ENCODE measurements around the gene THSD7A.

THSD7A gene

DNA sequence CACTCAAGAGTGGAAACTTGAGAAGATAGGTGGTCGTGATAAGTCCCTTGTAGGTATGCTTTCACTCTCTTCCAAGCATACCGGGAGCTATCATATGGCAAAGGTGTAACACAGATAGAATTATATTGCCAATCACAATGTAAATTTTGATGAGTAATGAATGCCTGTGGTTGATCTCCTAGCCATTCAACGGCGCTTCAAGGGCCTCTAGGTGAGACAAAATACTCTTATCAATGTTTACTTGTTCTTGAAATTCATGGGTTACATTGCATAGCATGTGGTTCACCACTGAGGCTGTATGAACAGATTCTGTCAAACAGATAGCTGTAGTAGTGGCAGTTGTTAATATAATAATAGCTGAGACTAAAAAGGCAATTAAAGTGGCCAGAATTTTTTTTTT lies 82.4 kb downstream of the THSD7A start:
- DNase-seq, result no peak

GRCh38 chr7:11748884-11749283 lies 83.1 kb downstream of the THSD7A start:
- DNase-seq, result no peak

- DNase-seq, result no peak
Measured at GRCh38 chr7:11747715-11748485, 84.1 kb downstream of the THSD7A start.

GRCh38 chr7:11746591-11746990 lies 85.4 kb downstream of the THSD7A start:
- no peak for DNase-seq

DNA sequence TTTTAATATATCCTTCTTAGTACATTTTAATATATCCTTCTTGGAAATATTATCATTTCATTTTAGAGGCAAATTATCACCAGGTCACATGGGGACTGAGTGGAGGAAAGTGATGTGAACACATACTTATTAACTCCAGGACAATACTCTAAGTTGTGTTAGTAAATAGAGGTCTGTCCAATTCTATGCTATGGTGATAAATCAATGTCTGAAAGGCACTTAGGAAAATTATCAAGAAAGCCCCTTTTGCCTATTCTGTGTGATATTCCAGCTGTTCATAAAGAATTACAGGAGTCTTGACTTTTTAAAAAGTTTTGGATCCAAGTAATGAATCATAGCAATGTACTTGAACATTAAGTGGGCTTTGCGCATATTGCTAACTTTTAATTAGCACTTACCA lies 88.5 kb downstream of the THSD7A start:
- no peak for DNase-seq

- DNase-seq, result no peak
Measured at GRCh38 chr7:11743016-11743415, 89.0 kb downstream of the THSD7A start.

DNA sequence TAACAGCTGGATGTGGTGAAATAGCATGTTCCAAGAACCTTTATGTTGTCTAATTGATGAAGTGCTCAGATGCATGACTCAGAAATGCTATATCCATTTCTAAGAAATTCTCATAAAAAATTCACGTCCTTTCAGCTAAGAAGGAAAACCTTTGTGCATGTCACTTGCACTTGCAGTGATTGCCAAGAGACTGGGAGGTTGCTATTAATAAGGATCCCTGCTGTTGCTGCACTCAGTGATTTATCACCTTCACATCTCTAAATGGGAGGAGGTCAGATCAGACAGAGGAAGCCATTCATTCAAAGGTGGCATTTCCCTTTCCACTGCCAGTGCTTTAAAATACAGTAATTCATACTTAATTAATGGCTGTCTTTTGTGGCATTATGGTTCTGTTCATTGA lies 89.5 kb downstream of the THSD7A start:
- no peak for DNase-seq

DNA sequence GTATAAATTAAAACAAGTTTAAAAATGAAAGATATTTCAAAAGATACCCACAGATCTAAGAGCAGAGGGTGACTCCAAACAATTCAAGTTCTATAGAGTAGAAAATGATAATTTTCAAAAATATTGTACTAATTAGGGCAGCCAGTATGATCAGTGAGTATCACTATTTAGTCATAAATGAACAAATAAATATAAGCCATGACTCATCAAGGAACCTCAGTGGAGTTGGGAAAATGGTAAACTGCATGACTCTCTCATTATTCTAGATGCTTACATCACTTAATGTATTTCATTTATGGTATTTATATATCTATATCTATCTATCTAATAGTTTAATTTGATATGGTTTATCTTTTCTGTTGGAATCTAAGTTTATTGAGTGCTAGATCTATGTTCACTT lies 94.3 kb downstream of the THSD7A start:
- no peak for DNase-seq

- no peak for DNase-seq
Measured at GRCh38 chr7:11732207-11732606, 99.8 kb downstream of the THSD7A start.

DNA sequence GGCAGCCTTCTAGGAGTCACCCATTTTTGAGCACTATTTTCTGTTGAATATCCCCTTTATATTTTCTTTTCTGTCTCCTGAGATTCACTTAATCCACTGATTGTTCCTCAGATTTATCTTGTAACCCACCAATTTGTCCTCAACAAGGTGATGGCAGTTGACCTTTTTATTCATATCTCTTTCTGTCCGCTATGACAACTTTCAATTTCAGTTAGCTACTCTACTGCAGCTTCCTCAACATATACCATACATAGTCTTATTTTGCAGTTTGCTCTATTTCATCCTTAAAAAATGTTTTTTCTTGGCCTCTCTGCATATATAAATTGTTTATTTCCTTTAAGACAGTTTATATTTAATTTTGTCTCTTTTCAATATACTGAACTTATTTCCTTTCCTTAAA lies 101.3 kb downstream of the THSD7A start:
- no peak for DNase-seq

GRCh38 chr7:11727864-11728263 lies 104.1 kb downstream of the THSD7A start:
- DNase-seq, result no peak

- no peak for DNase-seq
Measured at GRCh38 chr7:11726794-11727155, 105.2 kb downstream of the THSD7A start.

- no peak for DNase-seq
Measured at GRCh38 chr7:11726001-11726793, 105.8 kb downstream of the THSD7A start.

- no peak for DNase-seq
Measured at GRCh38 chr7:11716185-11716584, 115.8 kb downstream of the THSD7A start.

DNA sequence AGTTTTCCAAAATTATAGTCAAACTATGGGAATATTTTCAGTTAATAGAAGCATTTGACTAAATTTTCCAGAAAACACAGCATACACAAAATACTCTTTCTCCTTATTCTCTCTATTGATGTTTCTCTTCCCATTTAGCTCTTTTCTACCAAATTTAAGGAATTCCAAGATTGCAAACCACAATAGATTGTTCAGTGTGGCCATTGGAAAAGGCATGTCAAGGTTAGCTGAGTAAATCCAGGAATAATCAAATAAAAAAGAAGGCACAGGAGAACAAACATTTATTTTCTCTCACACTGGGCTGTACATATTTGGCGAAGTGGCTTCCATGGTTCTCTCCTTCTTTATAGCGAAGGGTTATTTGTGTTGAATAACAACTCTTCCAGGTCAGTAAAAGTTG lies 117.3 kb downstream of the THSD7A start:
- DNase-seq, result no peak

- no peak for DNase-seq
Measured at GRCh38 chr7:11714205-11714604, 117.8 kb downstream of the THSD7A start.

DNA sequence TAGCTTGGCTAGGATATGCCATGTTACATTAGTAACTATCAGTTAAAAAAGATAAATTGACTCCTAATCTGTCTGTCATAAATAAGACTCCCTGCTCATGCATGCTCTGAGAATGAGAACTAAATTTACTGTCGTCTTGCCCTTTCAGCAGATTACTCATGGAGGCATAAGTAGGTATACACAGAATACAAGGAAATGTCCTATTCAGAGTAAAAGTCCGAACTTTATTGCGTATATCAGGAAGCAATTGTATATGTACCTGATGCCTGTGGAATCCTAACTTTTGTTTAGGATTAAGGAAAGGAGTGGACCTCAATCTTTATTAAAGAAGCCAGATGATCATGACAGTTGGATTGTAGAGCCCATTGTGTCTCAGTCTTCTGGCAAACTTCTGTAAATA lies 118.6 kb downstream of the THSD7A start:
- no peak for DNase-seq

DNA sequence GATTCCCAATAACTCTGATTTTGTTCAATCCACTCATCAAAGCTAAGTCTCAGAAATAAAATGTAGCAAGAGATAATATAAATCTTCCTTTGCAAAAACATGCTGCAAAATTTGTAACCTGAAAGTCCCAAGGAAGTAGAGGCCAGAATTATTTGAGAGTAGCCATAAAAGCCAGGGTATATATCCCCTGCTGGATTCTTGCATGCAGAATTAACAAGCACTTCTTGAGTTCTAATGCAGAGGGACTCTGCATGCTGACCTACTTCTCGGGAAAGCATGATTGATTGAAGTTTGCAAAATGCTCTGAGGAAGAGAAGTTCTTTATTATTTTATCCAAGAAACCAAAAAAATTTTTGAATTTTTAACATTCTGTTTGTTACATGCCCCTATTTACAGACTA lies 121.6 kb downstream of the THSD7A start:
- no peak for DNase-seq

DNA sequence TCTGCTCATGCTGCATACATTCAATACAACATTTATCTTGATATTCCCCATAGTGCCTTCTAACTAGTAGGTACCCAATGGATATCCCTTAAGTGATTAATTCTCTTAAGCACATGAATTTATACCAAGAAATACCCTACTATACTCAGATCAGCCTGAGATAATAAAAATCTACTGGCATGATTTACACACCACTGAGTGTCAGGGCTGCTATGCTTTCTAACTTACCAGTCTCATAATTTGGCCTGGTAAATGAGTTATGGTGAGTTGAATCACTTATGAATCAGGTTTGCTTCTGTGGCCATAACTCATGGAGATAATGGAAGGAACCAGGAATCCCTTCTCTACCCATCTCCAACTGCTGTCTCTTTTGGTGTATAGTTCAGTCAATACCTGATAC lies 122.8 kb downstream of the THSD7A start:
- DNase-seq, result no peak

- no peak for DNase-seq
Measured at GRCh38 chr7:11707606-11708193, 124.3 kb downstream of the THSD7A start.

- no peak for DNase-seq
Measured at GRCh38 chr7:11706666-11707605, 125.1 kb downstream of the THSD7A start.

DNA sequence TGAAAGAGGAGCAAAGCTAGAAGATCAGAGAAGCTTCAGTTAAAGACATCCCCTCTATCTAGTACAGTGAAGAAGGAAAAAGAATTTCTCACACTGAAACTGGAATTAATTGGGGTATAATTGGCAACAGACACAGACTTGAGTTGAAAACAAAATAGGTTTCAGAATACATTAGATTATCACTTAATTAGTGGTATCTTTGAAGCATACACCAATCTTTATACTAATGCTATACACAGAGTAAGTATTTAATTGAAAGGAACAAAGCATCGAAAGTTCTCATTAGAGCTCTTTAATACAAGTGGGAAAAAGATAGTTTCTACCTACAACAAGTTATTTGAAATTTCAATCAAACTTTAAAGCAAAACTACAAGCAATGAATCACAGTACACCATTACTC lies 128.2 kb downstream of the THSD7A start:
- DNase-seq, result no peak

DNA sequence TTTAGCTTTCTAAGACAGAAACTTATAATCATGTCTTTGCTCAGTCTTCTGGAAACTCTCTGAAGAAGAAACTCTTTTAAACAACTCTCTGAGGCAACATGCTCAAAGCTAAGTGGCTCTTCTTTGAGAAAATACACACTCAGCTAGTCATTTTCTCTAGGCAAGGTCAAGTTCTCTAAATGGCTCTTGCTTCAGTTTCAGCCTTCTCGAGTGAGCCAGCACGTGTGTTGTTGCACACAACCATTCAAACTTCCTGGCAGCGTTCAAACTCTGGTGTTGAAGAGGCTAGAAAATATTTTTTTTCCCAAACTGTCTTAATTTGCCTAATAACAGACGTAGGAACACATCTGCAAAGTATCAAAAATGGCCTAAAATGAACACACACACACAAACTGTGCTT lies 129.1 kb downstream of the THSD7A start:
- DNase-seq, result no peak
